Measurements from ENCODE around the gene CACNG1. TPM values are rescaled to one million over a fixed set of nuclear protein-coding genes. Genes with fewer than 3 reads are reported as not detected.

CACNG1 gene
- total RNA-seq, 2 experiments from 2014 or later = not detected

GRCh38 chr17:67013891-67014290 lies 30.5 kb upstream of the CACNG1 start:
- Histone ChIP-seq H4K20me1 (ENCODE audit: insufficient read depth, low read length) (no peaks in the 10 kb centered on the region), H3K4me2 (ENCODE audit: low read length) (no peak overlapping the region), H3K4me1 (ENCODE audit: insufficient read depth, low read length, poor library complexity, severe bottlenecking) (peaks cover 10% of the 10 kb centered on the region), H2AFZ (ENCODE audit: low read length) (no peak overlapping the region), H3K4me3 (ENCODE audit: low read depth, low read length, poor library complexity, severe bottlenecking) (no peak overlapping the region), H3K36me3 (ENCODE audit: insufficient read depth, low read length) (no peaks in the 10 kb centered on the region), H3K9me2 (ENCODE audit: insufficient read depth, low read length) (no peaks in the 10 kb centered on the region), H3K79me2 (ENCODE audit: insufficient read depth, low read depth, low read length) (no peaks in the 10 kb centered on the region), H3K27ac (ENCODE audit: low read depth, low read length, poor library complexity, severe bottlenecking) (no peak overlapping the region), H3K9me3 (ENCODE audit: low read length) (no peaks in the 10 kb centered on the region)
- intact Hi-C loops (cut with micrococcal nuclease; ENCODE audit: unreplicated experiment) = no loop called here
- no TSS peak for BruUV-seq (replicated peaks)
- ChIA-PET POLR2A (interaction anchor here (0.7 kb wide), 1 partner anchor 231 kb away, joined by 3 read pairs; the partner anchor contains the start of gene HELZ), CTCF (ENCODE audit: unreplicated experiment) (no interaction called here)
- DNase-seq (ENCODE audit: low spot score) = no peak
- TF ChIP-seq, protein P1, sequence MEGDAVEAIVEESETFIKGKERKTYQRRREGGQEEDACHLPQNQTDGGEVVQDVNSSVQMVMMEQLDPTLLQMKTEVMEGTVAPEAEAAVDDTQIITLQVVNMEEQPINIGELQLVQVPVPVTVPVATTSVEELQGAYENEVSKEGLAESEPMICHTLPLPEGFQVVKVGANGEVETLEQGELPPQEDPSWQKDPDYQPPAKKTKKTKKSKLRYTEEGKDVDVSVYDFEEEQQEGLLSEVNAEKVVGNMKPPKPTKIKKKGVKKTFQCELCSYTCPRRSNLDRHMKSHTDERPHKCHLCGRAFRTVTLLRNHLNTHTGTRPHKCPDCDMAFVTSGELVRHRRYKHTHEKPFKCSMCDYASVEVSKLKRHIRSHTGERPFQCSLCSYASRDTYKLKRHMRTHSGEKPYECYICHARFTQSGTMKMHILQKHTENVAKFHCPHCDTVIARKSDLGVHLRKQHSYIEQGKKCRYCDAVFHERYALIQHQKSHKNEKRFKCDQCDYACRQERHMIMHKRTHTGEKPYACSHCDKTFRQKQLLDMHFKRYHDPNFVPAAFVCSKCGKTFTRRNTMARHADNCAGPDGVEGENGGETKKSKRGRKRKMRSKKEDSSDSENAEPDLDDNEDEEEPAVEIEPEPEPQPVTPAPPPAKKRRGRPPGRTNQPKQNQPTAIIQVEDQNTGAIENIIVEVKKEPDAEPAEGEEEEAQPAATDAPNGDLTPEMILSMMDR (conservative IDR thresholded peaks at IDR 0.05; ENCODE audit: low read length) = no peak
- no peak for TF ChIP-seq EZH2phosphoT487 (IDR thresholded peaks at IDR 0.05; ENCODE audit: borderline replicate concordance, low read depth, low read length)

DNA sequence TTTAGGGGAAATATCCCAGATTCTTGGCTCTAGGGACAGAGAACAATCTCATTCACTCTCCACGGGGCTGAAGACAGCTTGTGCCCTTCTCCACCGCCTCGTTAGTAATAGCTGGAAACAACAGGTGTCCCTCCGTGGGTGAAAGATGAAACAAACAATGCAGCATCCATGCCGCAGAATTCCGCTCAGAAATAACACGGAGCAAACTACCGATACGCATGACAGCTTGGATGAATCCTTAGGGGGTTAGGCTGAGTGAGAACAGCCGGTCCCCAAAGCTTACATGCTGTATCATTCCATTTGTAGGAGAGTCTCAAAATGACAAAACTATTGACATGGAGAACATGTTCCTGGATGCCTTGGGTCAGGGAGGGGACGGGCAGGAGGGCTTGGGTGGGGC lies 29.4 kb upstream of the CACNG1 start:
- Histone ChIP-seq H3K27ac (ENCODE audit: low read depth, low read length, poor library complexity, severe bottlenecking) (no peak overlapping the region), H3K36me3 (ENCODE audit: insufficient read depth, low read length) (no peaks in the 10 kb centered on the region), H3K9me2 (ENCODE audit: insufficient read depth, low read length) (no peaks in the 10 kb centered on the region), H4K20me1 (ENCODE audit: insufficient read depth, low read length) (no peaks in the 10 kb centered on the region), H3K79me2 (ENCODE audit: insufficient read depth, low read depth, low read length) (no peaks in the 10 kb centered on the region), H3K4me3 (ENCODE audit: low read depth, low read length, poor library complexity, severe bottlenecking) (no peak overlapping the region), H3K4me1 (ENCODE audit: insufficient read depth, low read length, poor library complexity, severe bottlenecking) (peaks cover 10% of the 10 kb centered on the region), H3K4me2 (ENCODE audit: low read length) (no peak overlapping the region), H2AFZ (ENCODE audit: low read length) (no peak overlapping the region), H3K9me3 (ENCODE audit: low read length) (no peaks in the 10 kb centered on the region)
- POLR2A ChIA-PET = interaction anchor here (0.5 to 0.6 kb wide), 2 partner anchors 137 to 837 kb away, joined by 5 to 6 read pairs; no protein-coding TSS in a partner anchor
- BruUV-seq (replicated peaks) = no TSS peak
- DNase-seq (ENCODE audit: low spot score) = no peak
- intact Hi-C loops (cut with micrococcal nuclease; ENCODE audit: unreplicated experiment) = no loop called here
- CTCF ChIA-PET (ENCODE audit: unreplicated experiment) = no interaction called here
- TF ChIP-seq, protein P1 (conservative IDR thresholded peaks at IDR 0.05; ENCODE audit: low read length) = no peak
- TF ChIP-seq EZH2phosphoT487 (IDR thresholded peaks at IDR 0.05; ENCODE audit: borderline replicate concordance, low read depth, low read length) = no peak

DNA sequence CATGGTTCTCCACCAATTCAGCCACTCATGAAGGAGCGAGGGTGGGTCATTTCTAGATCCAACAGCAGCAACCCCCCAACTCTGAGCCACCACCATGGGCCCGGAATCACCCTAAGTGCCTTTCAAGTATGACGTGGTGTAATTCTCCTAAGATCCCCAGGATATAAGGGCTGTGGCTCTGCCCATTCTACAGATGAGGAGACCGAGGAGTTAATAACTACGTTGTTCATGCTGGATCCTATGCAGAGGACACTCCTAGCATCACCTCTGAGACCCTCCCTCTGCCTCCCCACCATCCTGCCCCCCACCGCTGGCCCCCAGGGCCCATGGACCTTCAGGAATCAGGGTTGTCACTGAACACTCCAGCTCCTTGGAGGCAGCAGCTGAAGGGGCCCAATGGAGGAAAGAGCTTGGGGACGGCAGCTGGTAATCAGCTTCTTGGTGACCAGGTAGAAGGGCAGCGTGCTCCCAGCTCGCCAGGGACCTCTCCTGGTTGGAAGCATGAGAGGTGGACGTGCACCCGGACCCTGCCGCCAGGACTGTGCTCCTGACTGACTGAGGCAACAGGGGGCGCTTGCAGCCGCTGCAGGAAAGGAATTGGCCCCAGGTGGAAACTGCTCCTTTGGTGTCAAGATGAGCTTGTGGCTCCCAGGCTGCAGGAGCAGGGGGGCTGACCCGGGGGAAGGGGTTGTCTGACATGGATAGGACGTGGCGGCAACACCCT lies 28.2 kb upstream of the CACNG1 start:
- H3K9me2 ChIP-seq (ENCODE audit: insufficient read depth, low read length) = no peaks in the 10 kb centered on the region
- H3K4me3 ChIP-seq (ENCODE audit: low read depth, low read length, poor library complexity, severe bottlenecking) = no peak overlapping the region
- H2AFZ ChIP-seq (ENCODE audit: low read length) = no peak overlapping the region
- H3K9me3 ChIP-seq (ENCODE audit: low read length) = no peaks in the 10 kb centered on the region
- no peak overlapping the region for H3K27ac ChIP-seq (ENCODE audit: low read depth, low read length, poor library complexity, severe bottlenecking)
- POLR2A ChIA-PET = interaction anchor here (0.6 to 0.7 kb wide), 2 partner anchors 65 to 359 kb away, joined by 3 read pairs; no protein-coding TSS in a partner anchor
- no TSS peak for BruUV-seq (replicated peaks)
- H3K4me2 ChIP-seq (ENCODE audit: low read length) = no peak overlapping the region
- intact Hi-C loops (cut with micrococcal nuclease; ENCODE audit: unreplicated experiment) = no loop called here
- CTCF ChIA-PET (ENCODE audit: unreplicated experiment) = no interaction called here
- no peak for TF ChIP-seq EZH2phosphoT487 (IDR thresholded peaks at IDR 0.05; ENCODE audit: borderline replicate concordance, low read depth, low read length)
- TF ChIP-seq, protein P1 (conservative IDR thresholded peaks at IDR 0.05; ENCODE audit: low read length) = 0 out of 2 replicates have a peak, but pooled peaks have one; percentile 27
- H3K4me1 ChIP-seq (ENCODE audit: insufficient read depth, low read length, poor library complexity, severe bottlenecking) = peaks cover 10% of the 10 kb centered on the region
- H3K79me2 ChIP-seq (ENCODE audit: insufficient read depth, low read depth, low read length) = no peaks in the 10 kb centered on the region
- no peak for DNase-seq (ENCODE audit: low spot score)
- no peaks in the 10 kb centered on the region for H4K20me1 ChIP-seq (ENCODE audit: insufficient read depth, low read length)
- no peaks in the 10 kb centered on the region for H3K36me3 ChIP-seq (ENCODE audit: insufficient read depth, low read length)

All from OCI-LY7 (cell line).